ENCODE results near the gene EYS. TPM values are rescaled to one million over a fixed set of nuclear protein-coding genes. Genes with fewer than 3 reads are reported as not detected.

The EYS gene
- total RNA-seq, 1 experiment from 2014 or later: not detected

- DNase-seq (ENCODE audit: low spot score): no peak
- in situ Hi-C loops (cut with HindIII; ENCODE audit: low sequenced_read_pairs): no loop called here
Observed at GRCh38 chr6:64815718-64816117, 891.3 kb downstream of the EYS start.

- no peak for DNase-seq (ENCODE audit: low spot score)
- in situ Hi-C loops (cut with HindIII; ENCODE audit: low sequenced_read_pairs): no loop called here
Observed at GRCh38 chr6:64812138-64812537, 894.9 kb downstream of the EYS start.

GRCh38 chr6:64811119-64811518, 895.9 kb downstream of the EYS start:
- in situ Hi-C loops (cut with HindIII; ENCODE audit: low sequenced_read_pairs): no loop called here
- DNase-seq (ENCODE audit: low spot score): no peak

DNA sequence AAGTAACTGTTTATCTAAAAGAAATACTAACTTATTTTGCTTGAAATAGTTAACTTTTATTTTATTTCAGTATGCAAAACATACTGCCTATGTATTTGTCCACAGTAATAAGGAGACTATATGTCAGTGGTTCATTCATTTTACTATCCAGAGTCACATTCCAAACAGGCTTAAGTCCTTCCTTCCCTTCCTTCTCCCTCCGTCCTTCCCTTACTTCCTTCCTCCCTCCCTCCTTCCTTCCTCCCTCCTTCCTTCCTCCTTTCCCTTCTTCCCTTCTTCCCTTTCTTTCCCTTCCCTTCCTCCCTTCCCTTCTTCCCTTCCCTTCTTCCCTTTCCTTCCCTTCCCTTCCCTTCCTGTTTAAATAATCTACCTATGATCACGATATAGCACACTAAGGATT, 899.2 kb downstream of the EYS start:
- no peak for DNase-seq (ENCODE audit: low spot score)
- in situ Hi-C loops (cut with HindIII; ENCODE audit: low sequenced_read_pairs): no loop called here

- DNase-seq (ENCODE audit: low spot score): no peak
- in situ Hi-C loops (cut with HindIII; ENCODE audit: low sequenced_read_pairs): no loop called here
Observed at GRCh38 chr6:64803470-64804166, 903.4 kb downstream of the EYS start.

DNA sequence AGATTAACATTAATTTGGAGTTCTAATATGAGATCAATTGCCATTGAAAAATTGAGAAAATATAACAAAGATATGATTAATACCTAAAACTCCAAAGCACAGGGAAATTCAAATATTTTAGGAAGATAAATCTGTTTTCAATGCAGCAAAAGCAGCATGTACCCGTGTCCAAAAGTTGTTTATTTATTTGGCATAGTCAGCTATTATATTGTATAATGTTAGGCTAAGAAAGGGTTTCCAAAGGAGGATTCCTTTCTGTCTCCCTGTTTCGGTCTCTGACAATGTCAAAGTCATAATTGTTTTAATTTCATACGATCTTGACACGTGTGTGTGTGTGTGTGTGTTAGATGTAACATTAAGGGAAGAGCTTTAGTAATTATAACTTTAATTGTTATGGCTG, 914.5 kb downstream of the EYS start:
- DNase-seq (ENCODE audit: low spot score): no peak
- in situ Hi-C loops (cut with HindIII; ENCODE audit: low sequenced_read_pairs): no loop called here

DNA sequence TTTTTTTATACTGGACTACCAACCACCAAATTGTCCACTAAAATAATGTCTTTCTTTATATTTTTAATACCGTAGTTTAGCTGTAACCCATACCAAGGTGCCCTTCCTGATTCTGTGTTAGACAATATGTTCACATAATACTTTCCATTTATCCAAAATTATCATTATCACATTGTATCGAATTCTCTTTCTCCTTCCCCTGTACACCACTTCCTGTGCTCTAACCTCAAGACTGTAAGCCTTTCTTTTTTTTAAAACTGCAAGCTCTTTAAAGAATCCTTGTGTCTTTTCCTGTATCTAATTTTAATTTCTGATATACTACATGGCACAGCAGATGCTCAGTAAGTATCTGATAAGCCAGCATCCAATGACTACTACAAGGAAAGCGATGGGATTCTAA, 917.5 kb downstream of the EYS start:
- in situ Hi-C loops (cut with HindIII; ENCODE audit: low sequenced_read_pairs): no loop called here
- DNase-seq (ENCODE audit: low spot score): no peak

DNA sequence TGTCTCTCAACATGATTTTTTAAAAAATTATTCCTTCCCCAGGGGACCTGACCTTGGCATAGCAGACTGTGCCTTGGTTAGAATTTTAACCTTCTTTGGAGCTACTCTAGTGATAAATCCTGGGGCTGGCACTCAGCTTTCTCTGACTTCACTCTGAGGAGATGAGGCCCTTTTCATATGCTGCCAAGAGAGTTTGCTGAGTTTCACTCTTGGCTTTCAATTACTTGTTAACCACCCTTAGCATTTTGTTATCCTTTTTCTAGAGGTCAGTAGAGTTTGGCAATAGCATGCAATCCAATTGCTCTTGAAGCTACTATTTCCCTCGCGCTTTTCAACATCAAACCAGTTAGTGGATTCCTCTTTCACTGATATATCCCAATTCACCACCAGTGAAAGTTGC, 920.3 kb downstream of the EYS start:
- no peak for DNase-seq (ENCODE audit: low spot score)
- in situ Hi-C loops (cut with HindIII; ENCODE audit: low sequenced_read_pairs): no loop called here

GRCh38 chr6:64782877-64783276, 924.1 kb downstream of the EYS start:
- DNase-seq (ENCODE audit: low spot score): no peak
- in situ Hi-C loops (cut with HindIII; ENCODE audit: low sequenced_read_pairs): no loop called here

- in situ Hi-C loops (cut with HindIII; ENCODE audit: low sequenced_read_pairs): no loop called here
Observed at GRCh38 chr6:64777941-64778785, 928.9 kb downstream of the EYS start.

GRCh38 chr6:64776359-64776758, 930.7 kb downstream of the EYS start:
- in situ Hi-C loops (cut with HindIII; ENCODE audit: low sequenced_read_pairs): no loop called here
- no peak for DNase-seq (ENCODE audit: low spot score)

More at GRCh38 chr6:64777941-64778785, 928.9 kb downstream of the EYS start:
- no peak for DNase-seq (ENCODE audit: low spot score)

DNA sequence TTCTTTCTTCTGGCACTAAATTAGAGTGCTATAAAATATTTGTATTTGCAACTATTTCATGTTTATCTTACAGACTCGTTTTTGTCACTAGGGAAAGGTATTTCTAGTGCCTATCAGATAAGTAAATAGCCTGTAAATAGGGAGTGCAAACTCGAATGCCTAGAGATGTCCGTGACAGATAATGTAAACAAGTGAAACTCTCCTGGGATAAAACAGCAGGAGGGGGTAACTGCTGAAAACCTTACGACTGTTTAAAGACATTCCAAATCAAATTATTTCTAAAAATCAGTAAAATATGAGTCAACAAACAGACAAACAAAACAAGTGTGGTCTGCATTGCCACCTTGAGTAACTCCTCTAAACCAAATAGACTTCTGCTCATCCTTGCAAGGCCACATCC, 932.1 kb downstream of the EYS start:
- DNase-seq (ENCODE audit: low spot score): no peak
- in situ Hi-C loops (cut with HindIII; ENCODE audit: low sequenced_read_pairs): no loop called here

DNA sequence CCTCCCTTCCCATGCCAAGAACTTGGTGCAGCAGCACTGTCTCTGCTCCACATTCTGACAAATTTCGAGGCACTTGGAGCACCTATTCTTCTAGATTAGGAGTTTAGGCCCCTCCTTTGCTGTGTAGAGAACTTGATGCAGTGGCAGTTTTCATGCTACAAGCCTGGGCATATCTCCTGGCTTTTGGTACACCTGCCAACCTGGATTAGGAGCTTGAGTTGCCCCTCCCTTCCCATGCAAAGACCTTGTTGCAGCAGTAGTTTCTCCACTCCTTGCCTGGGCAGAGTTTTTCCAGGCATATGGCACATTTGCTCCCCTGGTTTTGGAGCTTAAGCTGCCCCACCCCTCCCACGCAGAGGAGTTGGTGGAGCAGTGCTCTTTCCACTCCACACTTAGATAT, 956.1 kb downstream of the EYS start:
- DNase-seq (ENCODE audit: low spot score): no peak
- in situ Hi-C loops (cut with HindIII; ENCODE audit: low sequenced_read_pairs): no loop called here

- no peak for DNase-seq (ENCODE audit: low spot score)
- in situ Hi-C loops (cut with HindIII; ENCODE audit: low sequenced_read_pairs): no loop called here
Observed at GRCh38 chr6:64737418-64737817, 969.6 kb downstream of the EYS start.

GRCh38 chr6:64736421-64736950, 970.5 kb downstream of the EYS start:
- no peak for DNase-seq (ENCODE audit: low spot score)
- in situ Hi-C loops (cut with HindIII; ENCODE audit: low sequenced_read_pairs): no loop called here

GRCh38 chr6:64733433-64733832, 973.6 kb downstream of the EYS start:
- DNase-seq (ENCODE audit: low spot score): no peak
- in situ Hi-C loops (cut with HindIII; ENCODE audit: low sequenced_read_pairs): no loop called here

- DNase-seq (ENCODE audit: low spot score): no peak
- in situ Hi-C loops (cut with HindIII; ENCODE audit: low sequenced_read_pairs): no loop called here
Observed at GRCh38 chr6:64732888-64733287, 974.1 kb downstream of the EYS start.

- DNase-seq (ENCODE audit: low spot score): no peak
- in situ Hi-C loops (cut with HindIII; ENCODE audit: low sequenced_read_pairs): no loop called here
Observed at GRCh38 chr6:64729522-64729921, 977.5 kb downstream of the EYS start.

GRCh38 chr6:64727075-64727474, 980.0 kb downstream of the EYS start:
- no peak for DNase-seq (ENCODE audit: low spot score)
- in situ Hi-C loops (cut with HindIII; ENCODE audit: low sequenced_read_pairs): no loop called here

- in situ Hi-C loops (cut with HindIII; ENCODE audit: low sequenced_read_pairs): no loop called here
Observed at GRCh38 chr6:64724091-64724490, 982.9 kb downstream of the EYS start.

More at GRCh38 chr6:64724091-64724490, 982.9 kb downstream of the EYS start:
- DNase-seq (ENCODE audit: low spot score): no peak
